GM23338 (cell line): ENCODE results near the gene F3. TPM values are rescaled to one million over a fixed set of nuclear protein-coding genes. Genes with fewer than 3 reads are reported as not detected.

ENCODE experiments used
- ATAC-seq: fragments of 200-7000 bp; cut with Tn5 transposase; 3 replicates; pipeline ENCODE4 v1.9.1; 2020
- DNase-seq: peaks from one replicate; pipeline ENCODE4 v3.0.0-alpha.2; 2015; ENCODE audit warnings: low spot score
- H2AFZ ChIP-seq: fragments of 200-600 bp; sonication (generic); 2 replicates; pipeline ENCODE4 v1.8.0; 2016; ENCODE audit warnings: antibody characterized with exemption, mild to moderate bottlenecking, moderate library complexity
- H3F3A ChIP-seq: fragments of 200-600 bp; sonication (generic); replicated peaks from 2 replicates; pipeline ENCODE4 v1.8.0; 2017; ENCODE audit warnings: antibody characterized with exemption, mixed run types, low read depth
- H3K27ac ChIP-seq: fragments of 200-600 bp; sonication (generic); 2 replicates; pipeline ENCODE4 v1.6.1; 2016; ENCODE audit warnings: low read depth
- H3K27me3 ChIP-seq: fragments of 200-600 bp; sonication (generic); 2 replicates; pipeline ENCODE4 v1.8.0; 2016; ENCODE audit warnings: mild to moderate bottlenecking, mixed run types, moderate library complexity; ENCODE audit not compliant: insufficient read depth
- H3K36me3 ChIP-seq: fragments of 200-600 bp; sonication (generic); 2 replicates; pipeline ENCODE4 v1.8.0; 2016; ENCODE audit warnings: mild to moderate bottlenecking; ENCODE audit not compliant: insufficient read depth
- H3K4me1 ChIP-seq: fragments of 200-600 bp; sonication (generic); 2 replicates; pipeline ENCODE4 v1.8.0; 2016; ENCODE audit warnings: mild to moderate bottlenecking, moderate library complexity; ENCODE audit not compliant: insufficient read depth
- H3K4me2 ChIP-seq: fragments of 200-600 bp; sonication (generic); 2 replicates; pipeline ENCODE4 v1.7.1; 2017; ENCODE audit warnings: mixed run types
- H3K4me3 ChIP-seq: fragments of 200-600 bp; sonication (generic); 2 replicates; pipeline ENCODE4 v1.6.1; 2016; ENCODE audit warnings: mixed run types
- H3K79me2 ChIP-seq: fragments of 200-600 bp; sonication (generic); replicated peaks from 2 replicates; pipeline ENCODE4 v1.8.0; 2017; ENCODE audit warnings: mild to moderate bottlenecking; ENCODE audit not compliant: insufficient read depth
- H3K9me2 ChIP-seq: fragments of 200-600 bp; sonication (generic); 2 replicates; pipeline ENCODE4 v1.8.0; 2017; ENCODE audit not compliant: insufficient read depth
- H4K20me1 ChIP-seq: fragments of 200-600 bp; sonication (generic); replicated peaks from 2 replicates; pipeline ENCODE4 v1.8.0; 2017; ENCODE audit warnings: mild to moderate bottlenecking; ENCODE audit not compliant: insufficient read depth
- H3K27ac Mint-ChIP-seq: 2 replicates; pipeline ENCODE4 v1.8.0; 2020; ENCODE audit warnings: inconsistent platforms, mild to moderate bottlenecking, moderate library complexity, mixed read lengths
- H3K27me3 Mint-ChIP-seq: 3 replicates; pipeline ENCODE4 v1.8.0; 2022; ENCODE audit warnings: low read depth, mild to moderate bottlenecking, moderate library complexity, mixed read lengths, inconsistent platforms; ENCODE audit not compliant: insufficient read depth, poor library complexity
- H3K36me3 Mint-ChIP-seq: 3 replicates; pipeline ENCODE4 v1.8.0; 2021; ENCODE audit warnings: low read depth, mild to moderate bottlenecking, inconsistent platforms, moderate library complexity, mixed read lengths
- H3K4me1 Mint-ChIP-seq: 3 replicates; pipeline ENCODE4 v1.8.0; 2020; ENCODE audit warnings: mild to moderate bottlenecking, inconsistent platforms, mixed read lengths
- H3K4me3 Mint-ChIP-seq: 3 replicates; pipeline ENCODE4 v1.8.0; 2021; ENCODE audit warnings: moderate library complexity, mild to moderate bottlenecking, inconsistent platforms, mixed read lengths
- H3K9me3 Mint-ChIP-seq: 3 replicates; pipeline ENCODE4 v1.8.0; 2020; ENCODE audit warnings: moderate library complexity, mild to moderate bottlenecking, inconsistent platforms, mixed read lengths
- CREB1 ChIP-seq: fragments of 250-450 bp; sonication (Bioruptor Pico); IDR thresholded peaks from 2 replicates; pipeline ENCODE4 v1.5.0; 2020; ENCODE audit warnings: low read depth, mild to moderate bottlenecking, moderate library complexity
- EZH2phosphoT487 ChIP-seq: fragments of 200-600 bp; sonication (generic); IDR thresholded peaks from one replicate; pipeline ENCODE4 v1.8.1; 2018; ENCODE audit warnings: antibody characterized with exemption; ENCODE audit not compliant: unreplicated experiment
- JUNB ChIP-seq: IDR thresholded peaks from one replicate; pipeline ENCODE4 v1.6.1; 2016; ENCODE audit warnings: antibody characterized with exemption; ENCODE audit not compliant: unreplicated experiment
- NANOG ChIP-seq: IDR thresholded peaks from 2 replicates; pipeline ENCODE4 v1.6.1; 2016; ENCODE audit warnings: antibody characterized with exemption, borderline replicate concordance
- POLR2AphosphoS5 ChIP-seq: IDR thresholded peaks from 2 replicates; pipeline ENCODE4 v1.6.1; 2016; ENCODE audit warnings: antibody characterized with exemption, low read depth
- STAT1 ChIP-seq: IDR thresholded peaks from one replicate; pipeline ENCODE4 v1.6.1; 2016; ENCODE audit warnings: antibody characterized with exemption; ENCODE audit not compliant: unreplicated experiment
- ZNF114 ChIP-seq: fragments of 250-450 bp; sonication (Bioruptor Pico); IDR thresholded peaks from 2 replicates; pipeline ENCODE4 v1.5.0; 2020; ENCODE audit warnings: mild to moderate bottlenecking, moderate library complexity
- ZNF331 ChIP-seq: fragments of 250-450 bp; sonication (Bioruptor Pico); IDR thresholded peaks from 2 replicates; pipeline ENCODE4 v1.5.0; 2020; ENCODE audit warnings: low read depth, mild to moderate bottlenecking, moderate library complexity
- polyA plus RNA-seq: library from polyadenylated mRNA; unstranded; fragments of >200 nt; fragmentation: Nextera tagmentation; extraction: Ambion mirVana; gene quantifications from 2 replicates; pipeline ENCODE4 v1.2.1, GENCODE V29; 2016
- total RNA-seq: library from RNA; depleted of rRNA; stranded (reverse); fragments of >200 nt; shearing (Covaris generic); gene quantifications from 2 replicates; pipeline ENCODE4 v1.2.3, GENCODE V29; 2014
- TF ChIP-seq, protein P1 (sequence below): fragments of 250-450 bp; sonication (Bioruptor Pico); IDR thresholded peaks from 2 replicates; pipeline ENCODE4 v1.5.0; 2020; ENCODE audit warnings: mild to moderate bottlenecking, moderate library complexity
- TF ChIP-seq, protein P2 (sequence below): IDR thresholded peaks from 2 replicates; pipeline ENCODE4 v1.6.1; 2016; ENCODE audit warnings: antibody characterized with exemption
- TF ChIP-seq, protein P3 (sequence below): IDR thresholded peaks from one replicate; pipeline ENCODE4 v1.6.1; 2018; ENCODE audit warnings: antibody characterized with exemption; ENCODE audit not compliant: unreplicated experiment

F3 gene
- total and polyA plus RNA-seq, 2 experiments from 2014 or later, result 6.9 to 9.7 TPM

DNA sequence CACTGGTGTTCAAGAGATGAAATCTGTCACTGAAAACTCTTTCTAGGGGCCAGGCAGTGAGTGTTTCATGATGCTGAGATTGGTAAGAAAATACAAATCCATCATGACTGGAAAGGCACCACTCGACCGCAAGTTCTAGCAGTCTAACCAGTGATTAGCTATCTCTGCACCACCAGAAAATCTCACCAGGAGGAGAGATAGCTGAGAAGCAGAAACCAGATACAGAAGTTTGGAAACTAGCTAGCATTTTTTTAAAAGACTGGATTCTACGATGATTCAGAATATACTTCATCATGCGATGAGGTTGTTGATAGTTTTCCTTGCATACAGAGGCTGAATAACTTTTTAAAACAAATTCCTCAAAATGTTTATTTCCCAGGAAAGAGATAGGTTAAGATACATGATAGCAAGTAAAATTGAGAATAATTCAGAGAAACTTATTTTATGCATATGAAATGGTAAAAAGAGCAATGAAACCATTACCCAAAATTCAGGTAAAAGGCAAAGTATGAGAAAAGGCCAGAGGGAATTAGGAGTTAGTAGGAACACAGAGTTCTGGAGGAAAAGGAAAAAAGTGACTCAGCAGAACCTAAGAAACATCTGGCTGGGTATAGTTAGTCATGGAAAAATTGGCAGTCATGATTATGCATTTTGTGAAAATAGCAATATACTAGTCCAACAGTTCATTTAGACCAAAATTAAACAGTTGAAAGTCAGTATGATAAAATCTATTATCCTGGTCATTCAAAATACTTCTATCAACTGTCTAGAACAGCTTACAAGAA is 3.3 kb upstream of the F3 start (continued):
- TF ChIP-seq, protein P1, sequence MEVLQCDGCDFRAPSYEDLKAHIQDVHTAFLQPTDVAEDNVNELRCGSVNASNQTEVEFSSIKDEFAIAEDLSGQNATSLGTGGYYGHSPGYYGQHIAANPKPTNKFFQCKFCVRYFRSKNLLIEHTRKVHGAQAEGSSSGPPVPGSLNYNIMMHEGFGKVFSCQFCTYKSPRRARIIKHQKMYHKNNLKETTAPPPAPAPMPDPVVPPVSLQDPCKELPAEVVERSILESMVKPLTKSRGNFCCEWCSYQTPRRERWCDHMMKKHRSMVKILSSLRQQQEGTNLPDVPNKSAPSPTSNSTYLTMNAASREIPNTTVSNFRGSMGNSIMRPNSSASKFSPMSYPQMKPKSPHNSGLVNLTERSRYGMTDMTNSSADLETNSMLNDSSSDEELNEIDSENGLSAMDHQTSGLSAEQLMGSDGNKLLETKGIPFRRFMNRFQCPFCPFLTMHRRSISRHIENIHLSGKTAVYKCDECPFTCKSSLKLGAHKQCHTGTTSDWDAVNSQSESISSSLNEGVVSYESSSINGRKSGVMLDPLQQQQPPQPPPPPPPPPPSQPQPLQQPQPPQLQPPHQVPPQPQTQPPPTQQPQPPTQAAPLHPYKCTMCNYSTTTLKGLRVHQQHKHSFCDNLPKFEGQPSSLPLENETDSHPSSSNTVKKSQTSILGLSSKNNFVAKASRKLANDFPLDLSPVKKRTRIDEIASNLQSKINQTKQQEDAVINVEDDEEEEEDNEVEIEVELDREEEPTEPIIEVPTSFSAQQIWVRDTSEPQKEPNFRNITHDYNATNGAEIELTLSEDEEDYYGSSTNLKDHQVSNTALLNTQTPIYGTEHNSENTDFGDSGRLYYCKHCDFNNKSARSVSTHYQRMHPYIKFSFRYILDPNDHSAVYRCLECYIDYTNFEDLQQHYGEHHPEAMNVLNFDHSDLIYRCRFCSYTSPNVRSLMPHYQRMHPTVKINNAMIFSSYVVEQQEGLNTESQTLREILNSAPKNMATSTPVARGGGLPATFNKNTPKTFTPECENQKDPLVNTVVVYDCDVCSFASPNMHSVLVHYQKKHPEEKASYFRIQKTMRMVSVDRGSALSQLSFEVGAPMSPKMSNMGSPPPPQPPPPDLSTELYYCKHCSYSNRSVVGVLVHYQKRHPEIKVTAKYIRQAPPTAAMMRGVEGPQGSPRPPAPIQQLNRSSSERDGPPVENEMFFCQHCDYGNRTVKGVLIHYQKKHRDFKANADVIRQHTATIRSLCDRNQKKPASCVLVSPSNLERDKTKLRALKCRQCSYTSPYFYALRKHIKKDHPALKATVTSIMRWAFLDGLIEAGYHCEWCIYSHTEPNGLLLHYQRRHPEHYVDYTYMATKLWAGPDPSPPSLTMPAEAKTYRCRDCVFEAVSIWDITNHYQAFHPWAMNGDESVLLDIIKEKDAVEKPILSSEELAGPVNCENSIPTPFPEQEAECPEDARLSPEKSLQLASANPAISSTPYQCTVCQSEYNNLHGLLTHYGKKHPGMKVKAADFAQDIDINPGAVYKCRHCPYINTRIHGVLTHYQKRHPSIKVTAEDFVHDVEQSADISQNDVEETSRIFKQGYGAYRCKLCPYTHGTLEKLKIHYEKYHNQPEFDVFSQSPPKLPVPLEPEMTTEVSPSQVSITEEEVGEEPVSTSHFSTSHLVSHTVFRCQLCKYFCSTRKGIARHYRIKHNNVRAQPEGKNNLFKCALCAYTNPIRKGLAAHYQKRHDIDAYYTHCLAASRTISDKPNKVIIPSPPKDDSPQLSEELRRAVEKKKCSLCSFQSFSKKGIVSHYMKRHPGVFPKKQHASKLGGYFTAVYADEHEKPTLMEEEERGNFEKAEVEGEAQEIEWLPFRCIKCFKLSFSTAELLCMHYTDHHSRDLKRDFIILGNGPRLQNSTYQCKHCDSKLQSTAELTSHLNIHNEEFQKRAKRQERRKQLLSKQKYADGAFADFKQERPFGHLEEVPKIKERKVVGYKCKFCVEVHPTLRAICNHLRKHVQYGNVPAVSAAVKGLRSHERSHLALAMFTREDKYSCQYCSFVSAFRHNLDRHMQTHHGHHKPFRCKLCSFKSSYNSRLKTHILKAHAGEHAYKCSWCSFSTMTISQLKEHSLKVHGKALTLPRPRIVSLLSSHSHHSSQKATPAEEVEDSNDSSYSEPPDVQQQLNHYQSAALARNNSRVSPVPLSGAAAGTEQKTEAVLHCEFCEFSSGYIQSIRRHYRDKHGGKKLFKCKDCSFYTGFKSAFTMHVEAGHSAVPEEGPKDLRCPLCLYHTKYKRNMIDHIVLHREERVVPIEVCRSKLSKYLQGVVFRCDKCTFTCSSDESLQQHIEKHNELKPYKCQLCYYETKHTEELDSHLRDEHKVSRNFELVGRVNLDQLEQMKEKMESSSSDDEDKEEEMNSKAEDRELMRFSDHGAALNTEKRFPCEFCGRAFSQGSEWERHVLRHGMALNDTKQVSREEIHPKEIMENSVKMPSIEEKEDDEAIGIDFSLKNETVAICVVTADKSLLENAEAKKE, result no peak
- TF ChIP-seq, protein P2, sequence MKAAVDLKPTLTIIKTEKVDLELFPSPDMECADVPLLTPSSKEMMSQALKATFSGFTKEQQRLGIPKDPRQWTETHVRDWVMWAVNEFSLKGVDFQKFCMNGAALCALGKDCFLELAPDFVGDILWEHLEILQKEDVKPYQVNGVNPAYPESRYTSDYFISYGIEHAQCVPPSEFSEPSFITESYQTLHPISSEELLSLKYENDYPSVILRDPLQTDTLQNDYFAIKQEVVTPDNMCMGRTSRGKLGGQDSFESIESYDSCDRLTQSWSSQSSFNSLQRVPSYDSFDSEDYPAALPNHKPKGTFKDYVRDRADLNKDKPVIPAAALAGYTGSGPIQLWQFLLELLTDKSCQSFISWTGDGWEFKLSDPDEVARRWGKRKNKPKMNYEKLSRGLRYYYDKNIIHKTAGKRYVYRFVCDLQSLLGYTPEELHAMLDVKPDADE, result no peak
- TF ChIP-seq STAT1 (no peak), CREB1 (CRISPR knock-in tag) (no peak)

DNA sequence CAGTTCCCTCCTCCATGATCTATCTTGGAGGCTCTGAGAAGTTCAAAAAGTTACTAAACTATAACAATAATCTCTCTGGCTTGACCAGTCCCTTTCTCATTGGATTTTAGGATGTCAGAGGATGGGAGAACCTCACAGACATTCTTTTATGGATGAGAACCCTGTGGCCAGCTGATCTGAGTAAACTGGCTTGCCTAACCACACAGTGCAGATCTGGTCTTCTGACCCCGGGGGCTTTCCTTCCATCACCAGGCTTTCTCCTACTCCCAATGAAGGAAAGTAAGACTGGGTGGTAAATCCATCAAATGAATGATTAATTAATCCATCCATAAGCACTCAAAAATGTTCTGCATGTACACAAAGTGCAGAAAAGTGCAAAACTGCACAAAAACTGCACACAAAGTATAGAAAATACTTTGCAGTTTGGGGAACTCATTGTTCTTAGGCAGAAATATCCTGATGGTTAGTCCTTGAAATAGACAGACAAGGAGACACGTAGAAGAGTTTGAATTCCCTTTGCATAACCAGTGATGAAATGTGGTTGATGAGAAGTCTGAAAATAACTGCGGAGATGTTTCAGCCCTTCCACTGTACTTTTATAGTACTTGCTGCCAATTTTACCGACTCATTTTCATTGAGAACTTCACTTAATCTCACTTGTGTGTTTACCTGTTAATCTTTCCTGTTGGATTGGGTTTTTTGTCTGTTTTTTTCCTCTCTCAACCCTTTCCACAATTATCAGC is 2.5 kb upstream of the F3 start:
- H4K20me1 ChIP-seq, result no peaks in the 10 kb centered on the region
- Mint-ChIP-seq H3K36me3 (peaks cover 5% of the 10 kb centered on the region; the same call in 1 of the 3 replicates), H3K4me1 (peaks cover 28% of the 10 kb centered on the region), H3K27me3 (peaks cover 21% of the 10 kb centered on the region), H3K9me3 (no peaks in the 10 kb centered on the region), H3K27ac (no peak overlapping the region), H3K4me3 (no peak overlapping the region)
- no peak overlapping the region for H2AFZ ChIP-seq
- H3K4me2 ChIP-seq, result no peak overlapping the region
- no peak for TF ChIP-seq EZH2phosphoT487
- TF ChIP-seq, protein P3, sequence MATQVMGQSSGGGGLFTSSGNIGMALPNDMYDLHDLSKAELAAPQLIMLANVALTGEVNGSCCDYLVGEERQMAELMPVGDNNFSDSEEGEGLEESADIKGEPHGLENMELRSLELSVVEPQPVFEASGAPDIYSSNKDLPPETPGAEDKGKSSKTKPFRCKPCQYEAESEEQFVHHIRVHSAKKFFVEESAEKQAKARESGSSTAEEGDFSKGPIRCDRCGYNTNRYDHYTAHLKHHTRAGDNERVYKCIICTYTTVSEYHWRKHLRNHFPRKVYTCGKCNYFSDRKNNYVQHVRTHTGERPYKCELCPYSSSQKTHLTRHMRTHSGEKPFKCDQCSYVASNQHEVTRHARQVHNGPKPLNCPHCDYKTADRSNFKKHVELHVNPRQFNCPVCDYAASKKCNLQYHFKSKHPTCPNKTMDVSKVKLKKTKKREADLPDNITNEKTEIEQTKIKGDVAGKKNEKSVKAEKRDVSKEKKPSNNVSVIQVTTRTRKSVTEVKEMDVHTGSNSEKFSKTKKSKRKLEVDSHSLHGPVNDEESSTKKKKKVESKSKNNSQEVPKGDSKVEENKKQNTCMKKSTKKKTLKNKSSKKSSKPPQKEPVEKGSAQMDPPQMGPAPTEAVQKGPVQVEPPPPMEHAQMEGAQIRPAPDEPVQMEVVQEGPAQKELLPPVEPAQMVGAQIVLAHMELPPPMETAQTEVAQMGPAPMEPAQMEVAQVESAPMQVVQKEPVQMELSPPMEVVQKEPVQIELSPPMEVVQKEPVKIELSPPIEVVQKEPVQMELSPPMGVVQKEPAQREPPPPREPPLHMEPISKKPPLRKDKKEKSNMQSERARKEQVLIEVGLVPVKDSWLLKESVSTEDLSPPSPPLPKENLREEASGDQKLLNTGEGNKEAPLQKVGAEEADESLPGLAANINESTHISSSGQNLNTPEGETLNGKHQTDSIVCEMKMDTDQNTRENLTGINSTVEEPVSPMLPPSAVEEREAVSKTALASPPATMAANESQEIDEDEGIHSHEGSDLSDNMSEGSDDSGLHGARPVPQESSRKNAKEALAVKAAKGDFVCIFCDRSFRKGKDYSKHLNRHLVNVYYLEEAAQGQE, result no peak
- TF ChIP-seq ZNF114 (CRISPR knock-in tag), result no peak
- TF ChIP-seq ZNF331 (CRISPR knock-in tag), result no peak
- TF ChIP-seq CREB1 (CRISPR knock-in tag), result no peak
- TF ChIP-seq JUNB, result no peak
- no peak for TF ChIP-seq NANOG
- TF ChIP-seq, protein P2, result no peak
- TF ChIP-seq POLR2AphosphoS5, result no peak
- peaks cover 36% of the 10 kb centered on the region for H3K27me3 ChIP-seq
- H3K79me2 ChIP-seq, result peaks cover 20% of the 10 kb centered on the region; the same call in 1 of the 2 replicates
- DNase-seq (no peak), ATAC-seq (no peak)
- peaks cover 8% of the 10 kb centered on the region; the same call in 1 of the 2 replicates for H3F3A ChIP-seq
- H3K4me1 ChIP-seq, result peaks cover 23% of the 10 kb centered on the region
- no peaks in the 10 kb centered on the region for H3K9me2 ChIP-seq
- H3K27ac ChIP-seq, result no peak overlapping the region
- H3K4me3 ChIP-seq, result no peak overlapping the region
- no peaks in the 10 kb centered on the region for H3K36me3 ChIP-seq
